ENCODE measurements around the gene NPEPPS.

The NPEPPS gene

GRCh38 chr17:47636273-47637030, 105.5 kb downstream of the NPEPPS start:
- TF ChIP-seq, protein P1, sequence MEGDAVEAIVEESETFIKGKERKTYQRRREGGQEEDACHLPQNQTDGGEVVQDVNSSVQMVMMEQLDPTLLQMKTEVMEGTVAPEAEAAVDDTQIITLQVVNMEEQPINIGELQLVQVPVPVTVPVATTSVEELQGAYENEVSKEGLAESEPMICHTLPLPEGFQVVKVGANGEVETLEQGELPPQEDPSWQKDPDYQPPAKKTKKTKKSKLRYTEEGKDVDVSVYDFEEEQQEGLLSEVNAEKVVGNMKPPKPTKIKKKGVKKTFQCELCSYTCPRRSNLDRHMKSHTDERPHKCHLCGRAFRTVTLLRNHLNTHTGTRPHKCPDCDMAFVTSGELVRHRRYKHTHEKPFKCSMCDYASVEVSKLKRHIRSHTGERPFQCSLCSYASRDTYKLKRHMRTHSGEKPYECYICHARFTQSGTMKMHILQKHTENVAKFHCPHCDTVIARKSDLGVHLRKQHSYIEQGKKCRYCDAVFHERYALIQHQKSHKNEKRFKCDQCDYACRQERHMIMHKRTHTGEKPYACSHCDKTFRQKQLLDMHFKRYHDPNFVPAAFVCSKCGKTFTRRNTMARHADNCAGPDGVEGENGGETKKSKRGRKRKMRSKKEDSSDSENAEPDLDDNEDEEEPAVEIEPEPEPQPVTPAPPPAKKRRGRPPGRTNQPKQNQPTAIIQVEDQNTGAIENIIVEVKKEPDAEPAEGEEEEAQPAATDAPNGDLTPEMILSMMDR (IDR thresholded peaks at IDR 0.05; ENCODE audit: insufficient read depth, low read length, poor library complexity, severe bottlenecking): no peak
- TF ChIP-seq EZH2phosphoT487 (conservative IDR thresholded peaks at IDR 0.05; ENCODE audit: low read length): no peak
- no peak overlapping the region for H3K9ac ChIP-seq (ENCODE audit: low read length)
- no peak overlapping the region for H3K4me2 ChIP-seq (ENCODE audit: low read depth, low read length, poor library complexity, severe bottlenecking)
- no peaks in the 10 kb centered on the region for H3K36me3 ChIP-seq (ENCODE audit: low read length)
- H3K9me2 ChIP-seq (replicated peaks; ENCODE audit: insufficient read depth, low read length): no peaks in the 10 kb centered on the region
- no peak overlapping the region for H3K27ac ChIP-seq (ENCODE audit: low read depth, low read length)
- H4K20me1 ChIP-seq (ENCODE audit: low read depth, low read length): no peaks in the 10 kb centered on the region
- H3K79me2 ChIP-seq (ENCODE audit: insufficient read depth, low read length): no peaks in the 10 kb centered on the region
- no peak overlapping the region for H3K4me3 ChIP-seq (ENCODE audit: insufficient read depth, low read length, poor library complexity, severe bottlenecking)
- no peaks in the 10 kb centered on the region for H3F3A ChIP-seq (ENCODE audit: insufficient read depth)
- no peak overlapping the region for H2AFZ ChIP-seq (ENCODE audit: low read depth, low read length, severe bottlenecking)
- no peaks in the 10 kb centered on the region for H3K27me3 ChIP-seq (ENCODE audit: low read length)
- H3K9me3 ChIP-seq (ENCODE audit: insufficient read depth, low read length): no peaks in the 10 kb centered on the region

DNA sequence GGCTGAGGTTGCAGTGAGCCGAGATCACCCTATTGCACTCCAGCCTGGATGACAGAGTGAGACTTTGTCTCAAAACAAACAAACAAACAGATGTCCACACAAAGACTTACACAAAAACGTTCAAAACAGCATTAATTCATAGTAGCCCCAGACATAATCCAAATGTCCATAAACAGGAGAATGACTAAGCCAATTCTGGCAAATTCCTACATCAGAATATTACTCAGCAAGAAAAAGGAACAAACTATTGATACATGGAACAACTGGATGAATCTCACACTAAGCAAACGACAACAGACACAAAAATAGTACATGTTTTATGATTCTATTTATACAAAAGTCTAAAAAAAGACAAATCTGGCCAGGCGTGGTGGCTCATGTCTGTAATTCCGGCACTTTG, 108.0 kb downstream of the NPEPPS start:
- Histone ChIP-seq H3K9me2 (replicated peaks; ENCODE audit: insufficient read depth, low read length) (no peaks in the 10 kb centered on the region), H3K9ac (ENCODE audit: low read length) (no peak overlapping the region), H3K27me3 (ENCODE audit: low read length) (no peaks in the 10 kb centered on the region), H4K20me1 (ENCODE audit: low read depth, low read length) (no peaks in the 10 kb centered on the region), H3K27ac (ENCODE audit: low read depth, low read length) (no peak overlapping the region), H2AFZ (ENCODE audit: low read depth, low read length, severe bottlenecking) (no peak overlapping the region), H3F3A (ENCODE audit: insufficient read depth) (no peaks in the 10 kb centered on the region), H3K4me2 (ENCODE audit: low read depth, low read length, poor library complexity, severe bottlenecking) (no peak overlapping the region), H3K4me3 (ENCODE audit: insufficient read depth, low read length, poor library complexity, severe bottlenecking) (no peak overlapping the region), H3K36me3 (ENCODE audit: low read length) (no peaks in the 10 kb centered on the region), H3K79me2 (ENCODE audit: insufficient read depth, low read length) (no peaks in the 10 kb centered on the region), H3K9me3 (ENCODE audit: insufficient read depth, low read length) (no peaks in the 10 kb centered on the region)
- TF ChIP-seq, protein P1 (IDR thresholded peaks at IDR 0.05; ENCODE audit: insufficient read depth, low read length, poor library complexity, severe bottlenecking): no peak
- no peak for TF ChIP-seq EZH2phosphoT487 (conservative IDR thresholded peaks at IDR 0.05; ENCODE audit: low read length)

GRCh38 chr17:47640076-47640475, 109.2 kb downstream of the NPEPPS start:
- Histone ChIP-seq H3K9ac (ENCODE audit: low read length) (no peak overlapping the region), H3K4me2 (ENCODE audit: low read depth, low read length, poor library complexity, severe bottlenecking) (no peak overlapping the region), H3F3A (ENCODE audit: insufficient read depth) (no peaks in the 10 kb centered on the region), H3K27me3 (ENCODE audit: low read length) (no peaks in the 10 kb centered on the region), H3K36me3 (ENCODE audit: low read length) (no peaks in the 10 kb centered on the region), H2AFZ (ENCODE audit: low read depth, low read length, severe bottlenecking) (no peak overlapping the region), H3K79me2 (ENCODE audit: insufficient read depth, low read length) (no peaks in the 10 kb centered on the region), H3K4me3 (ENCODE audit: insufficient read depth, low read length, poor library complexity, severe bottlenecking) (no peak overlapping the region), H4K20me1 (ENCODE audit: low read depth, low read length) (no peaks in the 10 kb centered on the region), H3K27ac (ENCODE audit: low read depth, low read length) (no peak overlapping the region), H3K9me3 (ENCODE audit: insufficient read depth, low read length) (no peaks in the 10 kb centered on the region), H3K9me2 (replicated peaks; ENCODE audit: insufficient read depth, low read length) (no peaks in the 10 kb centered on the region)
- TF ChIP-seq, protein P1 (IDR thresholded peaks at IDR 0.05; ENCODE audit: insufficient read depth, low read length, poor library complexity, severe bottlenecking): no peak
- TF ChIP-seq EZH2phosphoT487 (conservative IDR thresholded peaks at IDR 0.05; ENCODE audit: low read length): no peak

Measured in SU-DHL-6 (cell line).